HEK293 (cell line): ENCODE measurements around the gene ABCC3.

Experiments used
- ZBTB7A ChIP-seq: fragments of 450-650 bp; formaldehyde crosslinking; IDR thresholded peaks from 2 replicates; pipeline ENCODE4 v1.5.1; 2016; ENCODE audit warnings: low read depth, missing biosample characterization, missing genetic modification characterization
- ZNF121 ChIP-seq: fragments of 450-650 bp; formaldehyde crosslinking; IDR thresholded peaks from 2 replicates; pipeline ENCODE4 v1.5.1; 2016; ENCODE audit warnings: missing biosample characterization, missing genetic modification characterization
- ZNF146 ChIP-seq: fragments of 450-650 bp; formaldehyde crosslinking; IDR thresholded peaks from 2 replicates; pipeline ENCODE4 v1.5.1; 2016; ENCODE audit warnings: missing biosample characterization, missing genetic modification characterization
- ZNF701 ChIP-seq: fragments of 450-650 bp; formaldehyde crosslinking; IDR thresholded peaks from 2 replicates; pipeline ENCODE4 v1.5.1; 2016; ENCODE audit warnings: missing biosample characterization, missing genetic modification characterization
- TF ChIP-seq, protein P1 (sequence below): fragments of 450-650 bp; formaldehyde crosslinking; IDR thresholded peaks from 2 replicates; pipeline ENCODE4 v1.5.1; 2016; ENCODE audit warnings: missing biosample characterization, missing genetic modification characterization

DNA sequence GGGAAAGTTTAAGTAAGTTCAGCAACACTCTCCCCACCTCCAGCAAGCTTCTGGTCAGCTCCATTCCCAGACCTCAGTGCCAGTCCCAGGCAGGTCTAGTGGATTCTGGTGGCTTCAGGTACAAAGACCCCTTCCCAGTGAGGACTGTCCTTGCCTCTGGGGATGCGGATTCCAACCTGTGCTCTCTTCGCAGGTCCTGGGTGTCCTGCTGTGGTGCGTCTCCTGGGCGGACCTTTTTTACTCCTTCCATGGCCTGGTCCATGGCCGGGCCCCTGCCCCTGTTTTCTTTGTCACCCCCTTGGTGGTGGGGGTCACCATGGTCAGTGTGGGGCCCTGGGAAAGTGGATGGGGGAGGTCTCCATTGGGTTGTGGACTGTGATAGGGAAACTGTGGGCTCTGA is 21.8 kb downstream of the ABCC3 start:
- TF ChIP-seq, protein P1, sequence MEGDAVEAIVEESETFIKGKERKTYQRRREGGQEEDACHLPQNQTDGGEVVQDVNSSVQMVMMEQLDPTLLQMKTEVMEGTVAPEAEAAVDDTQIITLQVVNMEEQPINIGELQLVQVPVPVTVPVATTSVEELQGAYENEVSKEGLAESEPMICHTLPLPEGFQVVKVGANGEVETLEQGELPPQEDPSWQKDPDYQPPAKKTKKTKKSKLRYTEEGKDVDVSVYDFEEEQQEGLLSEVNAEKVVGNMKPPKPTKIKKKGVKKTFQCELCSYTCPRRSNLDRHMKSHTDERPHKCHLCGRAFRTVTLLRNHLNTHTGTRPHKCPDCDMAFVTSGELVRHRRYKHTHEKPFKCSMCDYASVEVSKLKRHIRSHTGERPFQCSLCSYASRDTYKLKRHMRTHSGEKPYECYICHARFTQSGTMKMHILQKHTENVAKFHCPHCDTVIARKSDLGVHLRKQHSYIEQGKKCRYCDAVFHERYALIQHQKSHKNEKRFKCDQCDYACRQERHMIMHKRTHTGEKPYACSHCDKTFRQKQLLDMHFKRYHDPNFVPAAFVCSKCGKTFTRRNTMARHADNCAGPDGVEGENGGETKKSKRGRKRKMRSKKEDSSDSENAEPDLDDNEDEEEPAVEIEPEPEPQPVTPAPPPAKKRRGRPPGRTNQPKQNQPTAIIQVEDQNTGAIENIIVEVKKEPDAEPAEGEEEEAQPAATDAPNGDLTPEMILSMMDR (tag by site-specific recombination), result no peak
- TF ChIP-seq ZNF701 (tag by site-specific recombination) (no peak), ZBTB7A (tag by site-specific recombination) (no peak), ZNF146 (tag by site-specific recombination) (no peak), ZNF121 (tag by site-specific recombination) (no peak)
